SK-N-SH (cell line): ENCODE results near the gene GLDC. TPM values are rescaled to one million over a fixed set of nuclear protein-coding genes. Genes with fewer than 3 reads are reported as not detected.

Experiments used
- CTCF ChIA-PET: fragments of 300-600, 350-600 bp; formaldehyde crosslinking; extraction: SDS; loops from one replicate; lab custom pipeline; 2021; lab: Yijun Ruan, JAX
- POLR2A ChIA-PET: fragments of 350-600 bp; sonication (Branson Sonifier 250); formaldehyde crosslinking; extraction: SDS; loops from one replicate; lab custom pipeline; 2020; ENCODE audit warnings: antibody characterized with exemption, inconsistent platforms; lab: Yijun Ruan, JAX
- DNase-seq: peaks from one replicate; pipeline ENCODE4 v3.0.0; 2012
- H2AFZ ChIP-seq: fragments of 200-600 bp; sonication (generic); 2 replicates; pipeline ENCODE4 v1.8.1; 2016; ENCODE audit warnings: antibody characterized with exemption, mild to moderate bottlenecking, low read depth
- H3F3A ChIP-seq: fragments of 200-600 bp; sonication (generic); replicated peaks from 2 replicates; pipeline ENCODE3; 2016; ENCODE audit warnings: antibody characterized with exemption, mild to moderate bottlenecking; ENCODE audit not compliant: insufficient read depth
- H3K27ac ChIP-seq, 2 experiments: fragments of 200-500 bp in 1 of 2; fragments of 200-600 bp in 1 of 2; sonication (Bioruptor generic) in 1 of 2; sonication (generic), shearing (Covaris generic) in 1 of 2; 2 replicates each; pipeline versions ENCODE4 v1.5.1 to v1.6.1; 2014 to 2016; ENCODE audit warnings: low read depth in 2 of 2, inconsistent platforms in 1 of 2, low read length in 1 of 2, mild to moderate bottlenecking in 1 of 2, mixed read lengths in 1 of 2
- H3K27me3 ChIP-seq: fragments of 200-600 bp; sonication (generic), shearing (Covaris generic); 2 replicates; pipeline ENCODE4 v1.6.1; 2016; ENCODE audit warnings: mixed run types; ENCODE audit not compliant: insufficient read depth
- H3K36me3 ChIP-seq, 2 experiments: fragments of 200-500 bp in 1 of 2; fragments of 200-600 bp in 1 of 2; sonication (Bioruptor generic) in 1 of 2; sonication (generic) in 1 of 2; replicated peaks in 1 of 2; 2 replicates each; pipeline versions ENCODE3 to v1.5.1; 2014 to 2016; ENCODE audit warnings: low read length in 1 of 2, mild to moderate bottlenecking in 1 of 2; ENCODE audit not compliant: insufficient read depth in 2 of 2, control insufficient read depth in 1 of 2
- H3K4me1 ChIP-seq, 2 experiments: fragments of 200-500 bp in 1 of 2; fragments of 200-600 bp in 1 of 2; sonication (Bioruptor generic) in 1 of 2; sonication (generic), shearing (Covaris generic) in 1 of 2; 2 replicates each; pipeline versions ENCODE4 v1.5.1 to v1.6.1; 2014 to 2016; ENCODE audit warnings: low read depth in 1 of 2, low read length in 1 of 2, mixed run types in 1 of 2; ENCODE audit not compliant: insufficient read depth in 2 of 2, control insufficient read depth in 1 of 2
- H3K4me2 ChIP-seq: fragments of 200-600 bp; sonication (generic), shearing (Covaris generic); 2 replicates; pipeline ENCODE4 v1.6.1; 2017; ENCODE audit warnings: mixed run types
- H3K4me3 ChIP-seq, 2 experiments: fragments of 200-500 bp in 1 of 2; fragments of 200-600 bp in 1 of 2; sonication (Bioruptor generic) in 1 of 2; sonication (generic), shearing (Covaris generic) in 1 of 2; 2 replicates each; pipeline versions ENCODE4 v1.5.1 to v1.8.1; 2014 to 2016; ENCODE audit warnings: low read depth in 2 of 2, inconsistent platforms in 1 of 2, low read length in 1 of 2, mild to moderate bottlenecking in 1 of 2, mixed read lengths in 1 of 2, moderate library complexity in 1 of 2
- H3K79me2 ChIP-seq: fragments of 200-600 bp; sonication (generic); 2 replicates; pipeline ENCODE4 v1.8.1; 2017; ENCODE audit warnings: mild to moderate bottlenecking; ENCODE audit not compliant: insufficient read depth
- H3K9ac ChIP-seq: fragments of 200-600 bp; sonication (generic); 2 replicates; pipeline ENCODE4 v1.6.1; 2017; ENCODE audit warnings: mixed run types
- H3K9me2 ChIP-seq: fragments of 200-600 bp; sonication (generic); 2 replicates; pipeline ENCODE4 v1.6.1; 2017; ENCODE audit warnings: mixed run types
- H3K9me3 ChIP-seq: fragments of 200-600 bp; sonication (generic); 2 replicates; pipeline ENCODE4 v1.6.1; 2017; ENCODE audit warnings: mixed run types, mild to moderate bottlenecking, moderate library complexity
- H4K20me1 ChIP-seq: fragments of 200-600 bp; sonication (generic); 2 replicates; pipeline ENCODE4 v1.6.1; 2017; ENCODE audit warnings: mild to moderate bottlenecking, mixed run types; ENCODE audit not compliant: insufficient read depth
- FOXJ3 ChIP-seq: sonication (generic); formaldehyde crosslinking; IDR thresholded peaks from 2 replicates; pipeline ENCODE4 v1.5.1; 2020; ENCODE audit warnings: mild to moderate bottlenecking, missing genetic modification reagents
- MEF2A ChIP-seq: IDR thresholded peaks from 2 replicates; pipeline ENCODE4 v1.4.0; 2012; ENCODE audit warnings: low read depth, borderline replicate concordance
- POLR2AphosphoS5 ChIP-seq: IDR thresholded peaks from 2 replicates; pipeline ENCODE4 v1.6.1; 2012; ENCODE audit warnings: low read depth, low read length
- RAD21 ChIP-seq: IDR thresholded peaks from 2 replicates; pipeline ENCODE4 v1.6.1; 2012; ENCODE audit warnings: mild to moderate bottlenecking, low read length
- RFX5 ChIP-seq: IDR thresholded peaks from 2 replicates; pipeline ENCODE4 v1.6.1; 2012; ENCODE audit warnings: mild to moderate bottlenecking, improper control_type of control experiment, low read length
- TAF1 ChIP-seq: IDR thresholded peaks from 2 replicates; pipeline ENCODE4 v1.6.1; 2012; ENCODE audit warnings: low read depth, mild to moderate bottlenecking, low read length, moderate library complexity, borderline replicate concordance
- TCF12 ChIP-seq: IDR thresholded peaks from 2 replicates; pipeline ENCODE4 v1.4.0; 2012
- TEAD4 ChIP-seq: IDR thresholded peaks from 2 replicates; pipeline ENCODE4 v1.4.0; 2012; ENCODE audit warnings: mild to moderate bottlenecking, borderline replicate concordance; ENCODE audit not compliant: insufficient read depth
- USF1 ChIP-seq: IDR thresholded peaks from 2 replicates; pipeline ENCODE4 v1.4.0; 2012; ENCODE audit warnings: low read depth, borderline replicate concordance
- YY1 ChIP-seq: IDR thresholded peaks from 2 replicates; pipeline ENCODE4 v1.4.0; 2012; ENCODE audit warnings: low read depth, mild to moderate bottlenecking
- WGBS: methylation state at CpG from one replicate; pipeline ENCODE4 v1.1.6; 2017; ENCODE audit warnings: low lambda C conversion rate; 5-methylcytosine and 5-hydroxymethylcytosine counted together
- polyA plus RNA-seq, 3 experiments: library from polyadenylated mRNA; depleted of rRNA; stranded (reverse); fragments of >200 nt; gene quantifications; 2 replicates each; pipeline ENCODE4 v1.2.3, GENCODE V29; 2012
- TF ChIP-seq, protein P1 (sequence below): fragments of 200-600 bp; sonication (generic); IDR thresholded peaks from 2 replicates; pipeline ENCODE4 v1.6.1; 2017; ENCODE audit warnings: antibody characterized with exemption, mild to moderate bottlenecking, moderate library complexity
- TF ChIP-seq, protein P2 (sequence below): fragments of 150-350 bp; IDR thresholded peaks from 2 replicates; pipeline ENCODE4 v1.6.1; 2016; ENCODE audit warnings: mild to moderate bottlenecking, low read depth, low read length
- TF ChIP-seq, protein P3 (sequence below): IDR thresholded peaks from 2 replicates; pipeline ENCODE4 v1.6.1; 2012; ENCODE audit warnings: mild to moderate bottlenecking, low read depth, low read length, moderate library complexity
- TF ChIP-seq, protein P4 (sequence below): IDR thresholded peaks from 2 replicates; pipeline ENCODE4 v1.4.0; 2012; ENCODE audit warnings: low read depth

Gene GLDC
- polyA plus RNA-seq, 1 of the 3 experiments (the other 2 are of a cell fraction): 4.1 TPM

- TF ChIP-seq USF1: no peak
- TF ChIP-seq YY1: no peak
- TF ChIP-seq, protein P1, sequence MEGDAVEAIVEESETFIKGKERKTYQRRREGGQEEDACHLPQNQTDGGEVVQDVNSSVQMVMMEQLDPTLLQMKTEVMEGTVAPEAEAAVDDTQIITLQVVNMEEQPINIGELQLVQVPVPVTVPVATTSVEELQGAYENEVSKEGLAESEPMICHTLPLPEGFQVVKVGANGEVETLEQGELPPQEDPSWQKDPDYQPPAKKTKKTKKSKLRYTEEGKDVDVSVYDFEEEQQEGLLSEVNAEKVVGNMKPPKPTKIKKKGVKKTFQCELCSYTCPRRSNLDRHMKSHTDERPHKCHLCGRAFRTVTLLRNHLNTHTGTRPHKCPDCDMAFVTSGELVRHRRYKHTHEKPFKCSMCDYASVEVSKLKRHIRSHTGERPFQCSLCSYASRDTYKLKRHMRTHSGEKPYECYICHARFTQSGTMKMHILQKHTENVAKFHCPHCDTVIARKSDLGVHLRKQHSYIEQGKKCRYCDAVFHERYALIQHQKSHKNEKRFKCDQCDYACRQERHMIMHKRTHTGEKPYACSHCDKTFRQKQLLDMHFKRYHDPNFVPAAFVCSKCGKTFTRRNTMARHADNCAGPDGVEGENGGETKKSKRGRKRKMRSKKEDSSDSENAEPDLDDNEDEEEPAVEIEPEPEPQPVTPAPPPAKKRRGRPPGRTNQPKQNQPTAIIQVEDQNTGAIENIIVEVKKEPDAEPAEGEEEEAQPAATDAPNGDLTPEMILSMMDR: no peak
- TF ChIP-seq RFX5: no peak
- Histone ChIP-seq H3K4me2 (no peak overlapping the region), H3K79me2 (no peaks in the 10 kb centered on the region), H3K9me3 (no peaks in the 10 kb centered on the region), H3K36me3 (no peaks in the 10 kb centered on the region), H3K4me3 (no peak overlapping the region), H3K27me3 (no peaks in the 10 kb centered on the region), H2AFZ (no peak overlapping the region), H4K20me1 (no peaks in the 10 kb centered on the region), H3K9me2 (no peaks in the 10 kb centered on the region), H3F3A (no peaks in the 10 kb centered on the region), H3K27ac (no peak overlapping the region), H3K4me1 (no peaks in the 10 kb centered on the region), H3K9ac (no peak overlapping the region)
- DNase-seq: no peak
- ChIA-PET CTCF (interaction anchor here (1.8 kb wide), 1 partner anchor 11 kb away, joined by 6 read pairs; no protein-coding TSS in a partner anchor), POLR2A (no interaction called here)
- 81% methylated on average over 6 of the region's 6 CpGs for WGBS
Observed at GRCh38 chr9:6656614-6657300, 11.2 kb upstream of the GLDC start.

- no peak overlapping the region for H3K4me3 ChIP-seq
- no peaks in the 10 kb centered on the region for H3F3A ChIP-seq
- H3K9me2 ChIP-seq: no peaks in the 10 kb centered on the region
- no peaks in the 10 kb centered on the region for H3K9me3 ChIP-seq
- H3K4me2 ChIP-seq: no peak overlapping the region
- no peak overlapping the region for H3K9ac ChIP-seq
- DNase-seq: no peak
- POLR2A ChIA-PET: no interaction called here
- CTCF ChIA-PET: interaction anchor here (0.6 to 0.8 kb wide), 2 partner anchors 10 to 20 kb away, joined by 3 read pairs; no protein-coding TSS in a partner anchor
- H3K27ac ChIP-seq: no peak overlapping the region
- H4K20me1 ChIP-seq: no peaks in the 10 kb centered on the region
- no peak overlapping the region for H2AFZ ChIP-seq
- H3K27me3 ChIP-seq: no peaks in the 10 kb centered on the region
- WGBS: 95% methylated on average over 7 of the region's 7 CpGs
- no peaks in the 10 kb centered on the region for H3K4me1 ChIP-seq
- no peaks in the 10 kb centered on the region for H3K36me3 ChIP-seq
- no peaks in the 10 kb centered on the region for H3K79me2 ChIP-seq
- TF ChIP-seq, protein P2, sequence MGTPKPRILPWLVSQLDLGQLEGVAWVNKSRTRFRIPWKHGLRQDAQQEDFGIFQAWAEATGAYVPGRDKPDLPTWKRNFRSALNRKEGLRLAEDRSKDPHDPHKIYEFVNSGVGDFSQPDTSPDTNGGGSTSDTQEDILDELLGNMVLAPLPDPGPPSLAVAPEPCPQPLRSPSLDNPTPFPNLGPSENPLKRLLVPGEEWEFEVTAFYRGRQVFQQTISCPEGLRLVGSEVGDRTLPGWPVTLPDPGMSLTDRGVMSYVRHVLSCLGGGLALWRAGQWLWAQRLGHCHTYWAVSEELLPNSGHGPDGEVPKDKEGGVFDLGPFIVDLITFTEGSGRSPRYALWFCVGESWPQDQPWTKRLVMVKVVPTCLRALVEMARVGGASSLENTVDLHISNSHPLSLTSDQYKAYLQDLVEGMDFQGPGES: no peak
- no peak for TF ChIP-seq POLR2AphosphoS5
- no peak for TF ChIP-seq TAF1
- TF ChIP-seq, protein P1: no peak
- no peak for TF ChIP-seq USF1
- TF ChIP-seq TEAD4: no peak
- no peak for TF ChIP-seq MEF2A
- no peak for TF ChIP-seq RAD21
- TF ChIP-seq, protein P3, sequence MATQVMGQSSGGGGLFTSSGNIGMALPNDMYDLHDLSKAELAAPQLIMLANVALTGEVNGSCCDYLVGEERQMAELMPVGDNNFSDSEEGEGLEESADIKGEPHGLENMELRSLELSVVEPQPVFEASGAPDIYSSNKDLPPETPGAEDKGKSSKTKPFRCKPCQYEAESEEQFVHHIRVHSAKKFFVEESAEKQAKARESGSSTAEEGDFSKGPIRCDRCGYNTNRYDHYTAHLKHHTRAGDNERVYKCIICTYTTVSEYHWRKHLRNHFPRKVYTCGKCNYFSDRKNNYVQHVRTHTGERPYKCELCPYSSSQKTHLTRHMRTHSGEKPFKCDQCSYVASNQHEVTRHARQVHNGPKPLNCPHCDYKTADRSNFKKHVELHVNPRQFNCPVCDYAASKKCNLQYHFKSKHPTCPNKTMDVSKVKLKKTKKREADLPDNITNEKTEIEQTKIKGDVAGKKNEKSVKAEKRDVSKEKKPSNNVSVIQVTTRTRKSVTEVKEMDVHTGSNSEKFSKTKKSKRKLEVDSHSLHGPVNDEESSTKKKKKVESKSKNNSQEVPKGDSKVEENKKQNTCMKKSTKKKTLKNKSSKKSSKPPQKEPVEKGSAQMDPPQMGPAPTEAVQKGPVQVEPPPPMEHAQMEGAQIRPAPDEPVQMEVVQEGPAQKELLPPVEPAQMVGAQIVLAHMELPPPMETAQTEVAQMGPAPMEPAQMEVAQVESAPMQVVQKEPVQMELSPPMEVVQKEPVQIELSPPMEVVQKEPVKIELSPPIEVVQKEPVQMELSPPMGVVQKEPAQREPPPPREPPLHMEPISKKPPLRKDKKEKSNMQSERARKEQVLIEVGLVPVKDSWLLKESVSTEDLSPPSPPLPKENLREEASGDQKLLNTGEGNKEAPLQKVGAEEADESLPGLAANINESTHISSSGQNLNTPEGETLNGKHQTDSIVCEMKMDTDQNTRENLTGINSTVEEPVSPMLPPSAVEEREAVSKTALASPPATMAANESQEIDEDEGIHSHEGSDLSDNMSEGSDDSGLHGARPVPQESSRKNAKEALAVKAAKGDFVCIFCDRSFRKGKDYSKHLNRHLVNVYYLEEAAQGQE: no peak
- TF ChIP-seq, protein P4, sequence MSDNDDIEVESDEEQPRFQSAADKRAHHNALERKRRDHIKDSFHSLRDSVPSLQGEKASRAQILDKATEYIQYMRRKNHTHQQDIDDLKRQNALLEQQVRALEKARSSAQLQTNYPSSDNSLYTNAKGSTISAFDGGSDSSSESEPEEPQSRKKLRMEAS: no peak
- TF ChIP-seq YY1: no peak
- TF ChIP-seq TCF12: no peak
- TF ChIP-seq FOXJ3: no peak
Observed at GRCh38 chr9:6655036-6655435, 9.5 kb upstream of the GLDC start.
